ENCODE data around the gene MTFR1L. TPM values are rescaled to one million over a fixed set of nuclear protein-coding genes. Genes with fewer than 3 reads are reported as not detected.
A peak's percentile ranks its signal among the peaks of the same experiment; 100 is the strongest.

The MTFR1L gene
- total RNA-seq, 5 donors from 2014 or later (not counting 1 experiment from before 2014, with no cell fraction given), result 39.6 to 48.1 (median 41.6) TPM

DNA sequence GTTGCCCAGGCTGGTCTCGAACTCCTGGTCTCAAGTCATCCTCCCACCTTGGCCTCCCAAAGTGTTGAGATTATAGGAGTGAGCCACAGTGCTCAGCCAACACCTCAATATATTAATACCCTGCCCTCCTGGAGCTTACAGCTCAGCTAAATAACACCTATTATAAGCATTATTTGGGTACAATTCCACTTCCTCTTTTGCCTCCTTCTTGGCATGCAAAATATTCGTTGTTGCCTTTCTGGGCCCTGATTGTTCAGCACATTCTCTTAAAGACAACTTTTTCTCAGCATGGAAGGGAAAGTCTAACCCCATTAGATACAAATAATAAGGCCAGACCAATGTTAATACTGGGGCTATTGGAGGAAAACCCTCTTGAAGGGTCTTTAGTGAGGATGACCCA lies 53.0 kb downstream of the MTFR1L start:
- Mint-ChIP-seq H3K4me1 (peaks cover 7 to 9% (median 7%) of the 10 kb centered on the region in 3 donors), H3K27ac (no peak overlapping the region), H3K4me3 (no peak overlapping the region), H3K9me3 (no peaks in the 10 kb centered on the region), H3K27me3 (no peaks in the 10 kb centered on the region), H3K36me3 (no peaks in the 10 kb centered on the region)
- DNase-seq (no peak), ATAC-seq (replicated peaks in 1 of 4) (no peak)
- no peak overlapping the region for H3K27ac ChIP-seq (ENCODE audit: low read length)
- H3K36me3 ChIP-seq (ENCODE audit: control insufficient read depth in 2 of 2, extremely low read depth in 1 of 2, insufficient read depth in 1 of 2, low read length in 1 of 2), result no peaks in the 10 kb centered on the region
- POLR2A ChIA-PET, result no interaction called here
- peaks cover 0 to 13% of the 10 kb centered on the region in 2 experiments for H3K27me3 ChIP-seq (replicated peaks in 1 of 2; ENCODE audit: control insufficient read depth in 2 of 2, extremely low read depth in 1 of 2, insufficient read depth in 2 of 2, low read length in 1 of 2)
- CTCF ChIA-PET, result no interaction called here
- H3K4me1 ChIP-seq (ENCODE audit: control insufficient read depth in 1 of 2, extremely low read depth in 1 of 2, insufficient read depth in 2 of 2, low read length in 2 of 2), result peaks cover 6 to 21% of the 10 kb centered on the region in 2 experiments
- no peak overlapping the region for H3K4me3 ChIP-seq (ENCODE audit: control insufficient read depth in 1 of 2, extremely low read depth in 1 of 2, low read length in 1 of 2)
- no peaks in the 10 kb centered on the region for H3K9me3 ChIP-seq
- no CpG with 5 or more reads among the region's 2 CpGs for WGBS (ENCODE audit: insufficient coverage)

GRCh38 chr1:25873120-25873519 lies 53.4 kb downstream of the MTFR1L start:
- H3K9me3 ChIP-seq, result no peaks in the 10 kb centered on the region
- no peak overlapping the region for H3K27ac ChIP-seq (ENCODE audit: low read length)
- WGBS (ENCODE audit: insufficient coverage), result 94% methylated on average over 3 of the region's 3 CpGs
- ATAC-seq (replicated peaks in 1 of 4) (no peak), DNase-seq (no peak)
- H3K4me3 ChIP-seq (ENCODE audit: control insufficient read depth in 1 of 2, extremely low read depth in 1 of 2, low read length in 1 of 2), result no peak overlapping the region
- no peaks in the 10 kb centered on the region for H3K36me3 ChIP-seq (ENCODE audit: control insufficient read depth in 2 of 2, extremely low read depth in 1 of 2, insufficient read depth in 1 of 2, low read length in 1 of 2)
- H3K27me3 ChIP-seq (replicated peaks in 1 of 2; ENCODE audit: control insufficient read depth in 2 of 2, extremely low read depth in 1 of 2, insufficient read depth in 2 of 2, low read length in 1 of 2), result peaks cover 0 to 13% of the 10 kb centered on the region in 2 experiments
- Mint-ChIP-seq H3K4me3 (no peak overlapping the region), H3K27ac (no peak overlapping the region), H3K4me1 (peaks cover 7 to 9% (median 7%) of the 10 kb centered on the region in 3 donors), H3K9me3 (no peaks in the 10 kb centered on the region), H3K36me3 (no peaks in the 10 kb centered on the region), H3K27me3 (no peaks in the 10 kb centered on the region)
- POLR2A ChIA-PET, result no interaction called here
- CTCF ChIA-PET, result no interaction called here
- peaks cover 6 to 21% of the 10 kb centered on the region in 2 experiments for H3K4me1 ChIP-seq (ENCODE audit: control insufficient read depth in 1 of 2, extremely low read depth in 1 of 2, insufficient read depth in 2 of 2, low read length in 2 of 2)

DNA sequence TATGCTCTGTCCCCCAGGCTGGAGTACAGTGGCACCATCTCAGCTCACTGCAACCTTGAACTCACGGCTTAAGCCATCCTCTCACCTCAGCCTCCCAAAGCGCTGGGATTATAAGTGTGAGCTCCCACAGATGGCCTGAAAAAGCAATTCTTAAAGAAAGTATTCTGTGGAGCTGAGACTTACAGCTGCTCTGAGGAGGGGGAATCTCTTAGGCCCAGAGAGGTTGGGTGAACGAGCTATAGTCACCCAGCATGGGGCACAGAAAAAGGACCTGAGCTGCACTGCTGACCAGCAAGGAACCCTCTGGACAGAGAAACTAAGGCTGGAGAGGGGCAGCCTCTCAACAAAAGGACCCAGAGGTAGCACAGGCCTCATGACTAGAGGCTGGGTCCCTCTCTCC lies 54.5 kb downstream of the MTFR1L start:
- WGBS (ENCODE audit: insufficient coverage), result 90% methylated on average over 1 of the region's 3 CpGs
- POLR2A ChIA-PET, result no interaction called here

DNA sequence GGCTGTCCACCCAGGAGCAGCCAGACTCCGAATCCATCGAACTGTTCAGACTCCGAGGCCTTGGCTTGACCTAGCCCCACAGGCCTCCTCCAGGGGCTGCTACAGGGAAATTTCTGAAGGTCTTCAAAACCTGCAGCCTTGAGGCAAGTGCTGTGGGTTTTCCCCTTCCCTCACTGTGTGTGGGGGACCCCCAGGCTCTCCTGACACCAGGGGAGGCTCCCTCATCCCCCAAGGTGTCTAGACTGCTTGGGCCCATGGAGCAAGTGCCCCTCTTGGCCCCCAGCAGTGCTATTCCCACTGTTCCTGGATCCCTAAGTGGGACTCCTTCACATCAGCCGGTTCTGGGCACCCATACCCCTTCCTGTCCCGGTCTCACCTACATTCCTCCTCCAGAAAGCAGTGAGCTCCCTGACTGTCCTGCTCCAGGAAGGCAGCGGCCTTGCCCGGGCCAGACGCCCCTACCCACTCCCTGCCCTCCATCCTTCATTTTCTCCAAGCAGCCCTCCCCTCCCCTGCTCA lies 54.9 kb downstream of the MTFR1L start:
- peak overlapping the region; percentile 58 to 62 for H3K4me3 ChIP-seq (ENCODE audit: control insufficient read depth in 1 of 2, extremely low read depth in 1 of 2, low read length in 1 of 2)
- Mint-ChIP-seq H3K9me3 (no peaks in the 10 kb centered on the region), H3K27me3 (no peaks in the 10 kb centered on the region), H3K4me1 (peaks cover 7 to 9% (median 7%) of the 10 kb centered on the region in 3 donors), H3K27ac (peak overlapping the region in 1 of 2 donors; percentile 69), H3K4me3 (peak overlapping the region; percentile 73 to 86 (median 77)), H3K36me3 (no peaks in the 10 kb centered on the region)
- CTCF ChIA-PET, result interaction anchor here in 1 of 2 donors (0.8 kb wide), 2 partner anchors 17 to 123 kb away, joined by 4 to 5 read pairs; partner anchors contain the start of gene PAFAH2
- H3K27ac ChIP-seq (ENCODE audit: low read length), result peak overlapping the region; percentile 12
- peaks cover 0 to 13% of the 10 kb centered on the region in 2 experiments for H3K27me3 ChIP-seq (replicated peaks in 1 of 2; ENCODE audit: control insufficient read depth in 2 of 2, extremely low read depth in 1 of 2, insufficient read depth in 2 of 2, low read length in 1 of 2)
- no peaks in the 10 kb centered on the region for H3K9me3 ChIP-seq
- POLR2A ChIA-PET, result no interaction called here
- H3K36me3 ChIP-seq (ENCODE audit: control insufficient read depth in 2 of 2, extremely low read depth in 1 of 2, insufficient read depth in 1 of 2, low read length in 1 of 2), result no peaks in the 10 kb centered on the region
- DNase-seq (peak in 2 of 35 experiments; percentile 15 to 28), ATAC-seq (replicated peaks in 1 of 4) (peak in 2 of 4 experiments; percentile 1)
- peaks cover 6 to 21% of the 10 kb centered on the region in 2 experiments for H3K4me1 ChIP-seq (ENCODE audit: control insufficient read depth in 1 of 2, extremely low read depth in 1 of 2, insufficient read depth in 2 of 2, low read length in 2 of 2)
- 33% methylated on average over 8 of the region's 8 CpGs for WGBS (ENCODE audit: insufficient coverage)

More for the DNA sequence above, 54.5 kb downstream of the MTFR1L start:
- ATAC-seq (replicated peaks in 1 of 4) (no peak), DNase-seq (no peak)
- peaks cover 7 to 9% (median 7%) of the 10 kb centered on the region in 3 donors for H3K4me1 Mint-ChIP-seq
- no peak overlapping the region for H3K27ac ChIP-seq (ENCODE audit: low read length)
- H3K36me3 ChIP-seq (ENCODE audit: control insufficient read depth in 2 of 2, extremely low read depth in 1 of 2, insufficient read depth in 1 of 2, low read length in 1 of 2), result no peaks in the 10 kb centered on the region
- H3K27me3 Mint-ChIP-seq, result no peaks in the 10 kb centered on the region
- peak overlapping the region in 1 of 3 donors; percentile 86 for H3K4me3 Mint-ChIP-seq
- no peaks in the 10 kb centered on the region for H3K9me3 ChIP-seq
- H3K4me1 ChIP-seq (ENCODE audit: control insufficient read depth in 1 of 2, extremely low read depth in 1 of 2, insufficient read depth in 2 of 2, low read length in 2 of 2), result peaks cover 6 to 21% of the 10 kb centered on the region in 2 experiments
- CTCF ChIA-PET, result interaction anchor here in 1 of 2 donors (0.6 to 0.8 kb wide), 2 partner anchors 18 to 31 kb away, joined by 3 to 4 read pairs; no protein-coding TSS in a partner anchor
- H3K36me3 Mint-ChIP-seq, result no peaks in the 10 kb centered on the region
- H3K27me3 ChIP-seq (replicated peaks in 1 of 2; ENCODE audit: control insufficient read depth in 2 of 2, extremely low read depth in 1 of 2, insufficient read depth in 2 of 2, low read length in 1 of 2), result peaks cover 0 to 13% of the 10 kb centered on the region in 2 experiments
- no peak overlapping the region for H3K4me3 ChIP-seq (ENCODE audit: control insufficient read depth in 1 of 2, extremely low read depth in 1 of 2, low read length in 1 of 2)
- H3K9me3 Mint-ChIP-seq, result no peaks in the 10 kb centered on the region
- no peak overlapping the region for H3K27ac Mint-ChIP-seq

GRCh38 chr1:25875154-25875855 lies 55.6 kb downstream of the MTFR1L start, which contains the start of gene PAQR7:
Gene PAQR7, minus strand, starts transcription at chr1:25875708. Its CDS starts 11,869 bp downstream, at chr1:25863839.
- Mint-ChIP-seq H3K27me3 (no peaks in the 10 kb centered on the region), H3K9me3 (no peaks in the 10 kb centered on the region), H3K36me3 (no peaks in the 10 kb centered on the region), H3K27ac (peak within 1 kb of the TSS; percentile 57 to 75), H3K4me3 (peak within 1 kb of the TSS; percentile 77 to 86 (median 79)), H3K4me1 (peaks cover 7 to 9% (median 7%) of the 10 kb centered on the region in 3 donors)
- Histone ChIP-seq H3K4me3 (ENCODE audit: control insufficient read depth in 1 of 2, extremely low read depth in 1 of 2, low read length in 1 of 2) (peak within 1 kb of the TSS; percentile 58 to 62), H3K27ac (ENCODE audit: low read length) (peak within 1 kb of the TSS; percentile 38), H3K36me3 (ENCODE audit: control insufficient read depth in 2 of 2, extremely low read depth in 1 of 2, insufficient read depth in 1 of 2, low read length in 1 of 2) (no peaks in the 10 kb centered on the region), H3K9me3 (no peaks in the 10 kb centered on the region), H3K27me3 (replicated peaks in 1 of 2; ENCODE audit: control insufficient read depth in 2 of 2, extremely low read depth in 1 of 2, insufficient read depth in 2 of 2, low read length in 1 of 2) (peaks cover 0 to 13% of the 10 kb centered on the region in 2 experiments), H3K4me1 (ENCODE audit: control insufficient read depth in 1 of 2, extremely low read depth in 1 of 2, insufficient read depth in 2 of 2, low read length in 2 of 2) (peaks cover 6 to 21% of the 10 kb centered on the region in 2 experiments)
- WGBS (ENCODE audit: insufficient coverage), result under 1% methylated on average over 75 of the region's 75 CpGs
- POLR2A ChIA-PET, result no interaction called here
- DNase-seq, result peak; percentile 21 to 72 (median 40)
- CTCF ChIA-PET, result interaction anchor here in 1 of 2 donors (0.7 to 0.8 kb wide), 2 partner anchors 20 to 122 kb away, joined by 3 to 5 read pairs; partner anchors contain the start of gene PAFAH2
- peak; percentile 81 to 90 (median 88) for ATAC-seq (replicated peaks in 1 of 4)

Measured in T-cell (primary cell).